Transverse colon (tissue), 4 donors: Measurements from ENCODE around the gene NFIA.

ENCODE experiments used
- CTCF ChIP-seq, 5 experiments: fragments of 200-600 bp in 3 of 5; fragments of 450-650 bp in 2 of 5; sonication (generic) in 3 of 5; IDR thresholded peaks; 1 replicate in 2 of 5; 2 replicates in 3 of 5; pipeline ENCODE4 v1.5.1; 2016 to 2017; ENCODE audit warnings: antibody characterized with exemption in 5 of 5, inconsistent platforms in 3 of 5, mild to moderate bottlenecking in 2 of 5, moderate library complexity in 1 of 5
- POLR2AphosphoS5 ChIP-seq, 3 donors: sonication (generic); formaldehyde crosslinking; IDR thresholded peaks; one replicate each; pipeline ENCODE4 v1.6.1; 2016; ENCODE audit warnings: antibody characterized with exemption in 3 of 3

- TF ChIP-seq CTCF (IDR thresholded peaks at IDR 0.05): no peak
- TF ChIP-seq POLR2AphosphoS5 (IDR thresholded peaks at IDR 0.05): no peak
Measured at GRCh38 chr1:61315011-61315410, 232.7 kb downstream of the NFIA start.
